Esophagus muscularis mucosa (tissue), 3 donors: ENCODE results near the gene GNG4.

ENCODE experiments used
- POLR2A ChIP-seq: fragments of 450-650 bp; IDR thresholded peaks from one replicate; pipeline ENCODE4 v1.6.1; 2017; ENCODE audit warnings: antibody characterized with exemption, moderate library complexity, mild to moderate bottlenecking, low read depth
- TF ChIP-seq, protein P1 (sequence below), 3 experiments: fragments of 200-600 bp in 2 of 3; fragments of 450-650 bp in 1 of 3; sonication (generic) in 2 of 3; IDR thresholded peaks; one replicate each; pipeline ENCODE4 v1.5.1; 2017 to 2019; ENCODE audit warnings: antibody characterized with exemption in 3 of 3, mild to moderate bottlenecking in 2 of 3, moderate library complexity in 1 of 3

DNA sequence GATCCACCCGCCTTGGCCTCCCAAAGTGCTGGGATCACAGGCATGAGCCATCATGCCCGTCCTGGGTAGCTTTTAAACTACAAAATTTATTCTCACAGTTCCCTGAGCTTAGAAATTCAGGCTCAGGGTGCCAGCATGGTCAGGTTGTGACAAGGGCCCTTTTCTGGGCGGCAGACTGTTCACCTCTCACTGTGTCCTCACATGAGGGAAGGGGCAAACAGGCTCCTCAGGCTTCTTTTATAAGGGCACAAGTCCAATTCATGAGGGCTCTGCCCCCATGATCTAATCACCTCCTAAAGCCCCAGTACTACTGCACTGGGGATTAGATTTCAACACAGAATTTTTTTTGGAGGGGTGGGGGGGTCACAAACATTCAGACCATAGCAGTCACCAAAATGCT, 36.8 kb downstream of the GNG4 start:
- no peak for TF ChIP-seq POLR2A
- TF ChIP-seq, protein P1, sequence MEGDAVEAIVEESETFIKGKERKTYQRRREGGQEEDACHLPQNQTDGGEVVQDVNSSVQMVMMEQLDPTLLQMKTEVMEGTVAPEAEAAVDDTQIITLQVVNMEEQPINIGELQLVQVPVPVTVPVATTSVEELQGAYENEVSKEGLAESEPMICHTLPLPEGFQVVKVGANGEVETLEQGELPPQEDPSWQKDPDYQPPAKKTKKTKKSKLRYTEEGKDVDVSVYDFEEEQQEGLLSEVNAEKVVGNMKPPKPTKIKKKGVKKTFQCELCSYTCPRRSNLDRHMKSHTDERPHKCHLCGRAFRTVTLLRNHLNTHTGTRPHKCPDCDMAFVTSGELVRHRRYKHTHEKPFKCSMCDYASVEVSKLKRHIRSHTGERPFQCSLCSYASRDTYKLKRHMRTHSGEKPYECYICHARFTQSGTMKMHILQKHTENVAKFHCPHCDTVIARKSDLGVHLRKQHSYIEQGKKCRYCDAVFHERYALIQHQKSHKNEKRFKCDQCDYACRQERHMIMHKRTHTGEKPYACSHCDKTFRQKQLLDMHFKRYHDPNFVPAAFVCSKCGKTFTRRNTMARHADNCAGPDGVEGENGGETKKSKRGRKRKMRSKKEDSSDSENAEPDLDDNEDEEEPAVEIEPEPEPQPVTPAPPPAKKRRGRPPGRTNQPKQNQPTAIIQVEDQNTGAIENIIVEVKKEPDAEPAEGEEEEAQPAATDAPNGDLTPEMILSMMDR (IDR thresholded peaks at IDR 0.05): no peak
